Panc1 (cell line): ENCODE results near the gene CWC27. TPM values are rescaled to one million over a fixed set of nuclear protein-coding genes. Genes with fewer than 3 reads are reported as not detected.
A peak's percentile ranks its signal among the peaks of the same experiment; 100 is the strongest.

ENCODE experiments used
- ATAC-seq: fragments of 200-7000 bp; cut with Tn5 transposase; 2 replicates; pipeline ENCODE4 v1.9.1; 2020; ENCODE audit warnings: mild to moderate bottlenecking, moderate library complexity
- BruUV-seq: library from RNA; stranded (reverse); fragments of 400-500 nt; replicated peaks from 2 replicates; lab custom pipeline; 2021; lab: Mats Ljungman, UMichigan
- CTCF ChIA-PET: fragments of 300-600 bp; sonication (Branson Sonifier 250); formaldehyde crosslinking; loops from one replicate; lab custom pipeline; 2022; ENCODE audit warnings: antibody characterized with exemption; lab: Charles Lee
- POLR2A ChIA-PET: fragments of 300-600 bp; sonication (Branson Sonifier 250); formaldehyde crosslinking; loops from one replicate; lab custom pipeline; 2022; ENCODE audit warnings: antibody characterized with exemption; lab: Charles Lee
- DNase-seq: peaks from one replicate; pipeline ENCODE4 v3.0.0-alpha.2; 2010; ENCODE audit warnings: low read depth, low spot score
- H3K27ac ChIP-seq: 2 replicates; pipeline ENCODE4 v1.5.1; 2011; ENCODE audit warnings: mild to moderate bottlenecking, low read length, inconsistent platforms
- H3K27me3 ChIP-seq: fragments of 200-500 bp; sonication (Bioruptor generic); 2 replicates; pipeline ENCODE4 v1.6.0; 2014; ENCODE audit warnings: low read length, inconsistent platforms; ENCODE audit not compliant: control insufficient read depth, insufficient read depth
- H3K36me3 ChIP-seq: fragments of 200-500 bp; sonication (Bioruptor generic); 2 replicates; pipeline ENCODE4 v1.5.1; 2014; ENCODE audit warnings: inconsistent platforms, mild to moderate bottlenecking, low read length, moderate library complexity; ENCODE audit not compliant: control insufficient read depth, insufficient read depth
- H3K4me1 ChIP-seq: 2 replicates; pipeline ENCODE4 v1.5.1; 2011; ENCODE audit warnings: inconsistent platforms, mild to moderate bottlenecking, low read length, moderate library complexity; ENCODE audit not compliant: control insufficient read depth, insufficient read depth
- H3K4me3 ChIP-seq, 2 experiments: 2 replicates each; pipeline ENCODE4 v1.5.1; 2011 to 2012; ENCODE audit warnings: low read depth in 2 of 2, low read length in 2 of 2, mild to moderate bottlenecking in 2 of 2, inconsistent platforms in 1 of 2, moderate library complexity in 1 of 2
- H3K9me3 ChIP-seq: fragments of 200-500 bp; sonication (Bioruptor generic); 2 replicates; pipeline ENCODE4 v1.5.1; 2014; ENCODE audit warnings: low read depth, mild to moderate bottlenecking, inconsistent platforms, low read length, moderate library complexity; ENCODE audit not compliant: control insufficient read depth, insufficient read depth
- POLR2AphosphoS5 ChIP-seq: IDR thresholded peaks from 2 replicates; pipeline ENCODE4 v1.6.1; 2012; ENCODE audit warnings: mild to moderate bottlenecking, low read depth, low read length, moderate library complexity
- SIN3A ChIP-seq: IDR thresholded peaks from 2 replicates; pipeline ENCODE4 v1.6.1; 2012; ENCODE audit warnings: low read depth, mild to moderate bottlenecking, low read length, moderate library complexity, borderline replicate concordance; ENCODE audit not compliant: insufficient read depth
- TCF7L2 ChIP-seq: IDR thresholded peaks from 2 replicates; pipeline ENCODE4 v1.6.1; 2011; ENCODE audit warnings: mild to moderate bottlenecking, low read depth, low read length, inconsistent platforms
- in situ Hi-C: cut with HindIII; loops from 2 replicates; pipeline ENCODE4 v1.10.0; 2016; ENCODE audit warnings: low sequenced_read_pairs, low pct_unique_long_range_greater_than_20kb
- intact Hi-C: fragments of 100-400 bp; cut with micrococcal nuclease; formaldehyde crosslinking; loops from one replicate; pipeline ENCODE4 v1.10.0; 2022; ENCODE audit not compliant: unreplicated experiment
- total RNA-seq: library from RNA; stranded (reverse); gene quantifications from one replicate; pipeline ENCODE4 v1.2.1, GENCODE V29; 2021; ENCODE audit not compliant: unreplicated experiment
- TF ChIP-seq, protein P1 (sequence below): fragments of 450-650 bp; IDR thresholded peaks from 2 replicates; pipeline ENCODE4 v1.5.1; 2017; ENCODE audit warnings: mild to moderate bottlenecking
- TF ChIP-seq, protein P2 (sequence below), 2 experiments: IDR thresholded peaks; 2 replicates each; pipeline ENCODE4 v1.6.1; 2011 to 2012; ENCODE audit warnings: low read depth in 2 of 2, control low read depth in 1 of 2, low read length in 1 of 2, mild to moderate bottlenecking in 1 of 2, moderate library complexity in 1 of 2; ENCODE audit not compliant: insufficient read depth in 1 of 2

The CWC27 gene
- total RNA-seq, 1 experiment from 2014 or later, result 19.7 TPM

GRCh38 chr5:64977779-64978178, 209.0 kb downstream of the CWC27 start:
- H3K36me3 ChIP-seq, result no peaks in the 10 kb centered on the region
- BruUV-seq, result no TSS peak
- ChIA-PET CTCF (no interaction called here), POLR2A (no interaction called here)
- H3K9me3 ChIP-seq, result no peaks in the 10 kb centered on the region
- in situ Hi-C loops (no loop called here), intact Hi-C loops (no loop called here)
- no peaks in the 10 kb centered on the region for H3K4me1 ChIP-seq
- no peak overlapping the region for H3K27ac ChIP-seq
- DNase-seq (no peak), ATAC-seq (no peak)
- no peaks in the 10 kb centered on the region for H3K27me3 ChIP-seq
- TF ChIP-seq POLR2AphosphoS5 (no peak), SIN3A (no peak), TCF7L2 (no peak)
- TF ChIP-seq, protein P1, sequence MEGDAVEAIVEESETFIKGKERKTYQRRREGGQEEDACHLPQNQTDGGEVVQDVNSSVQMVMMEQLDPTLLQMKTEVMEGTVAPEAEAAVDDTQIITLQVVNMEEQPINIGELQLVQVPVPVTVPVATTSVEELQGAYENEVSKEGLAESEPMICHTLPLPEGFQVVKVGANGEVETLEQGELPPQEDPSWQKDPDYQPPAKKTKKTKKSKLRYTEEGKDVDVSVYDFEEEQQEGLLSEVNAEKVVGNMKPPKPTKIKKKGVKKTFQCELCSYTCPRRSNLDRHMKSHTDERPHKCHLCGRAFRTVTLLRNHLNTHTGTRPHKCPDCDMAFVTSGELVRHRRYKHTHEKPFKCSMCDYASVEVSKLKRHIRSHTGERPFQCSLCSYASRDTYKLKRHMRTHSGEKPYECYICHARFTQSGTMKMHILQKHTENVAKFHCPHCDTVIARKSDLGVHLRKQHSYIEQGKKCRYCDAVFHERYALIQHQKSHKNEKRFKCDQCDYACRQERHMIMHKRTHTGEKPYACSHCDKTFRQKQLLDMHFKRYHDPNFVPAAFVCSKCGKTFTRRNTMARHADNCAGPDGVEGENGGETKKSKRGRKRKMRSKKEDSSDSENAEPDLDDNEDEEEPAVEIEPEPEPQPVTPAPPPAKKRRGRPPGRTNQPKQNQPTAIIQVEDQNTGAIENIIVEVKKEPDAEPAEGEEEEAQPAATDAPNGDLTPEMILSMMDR, result no peak
- TF ChIP-seq, protein P2, sequence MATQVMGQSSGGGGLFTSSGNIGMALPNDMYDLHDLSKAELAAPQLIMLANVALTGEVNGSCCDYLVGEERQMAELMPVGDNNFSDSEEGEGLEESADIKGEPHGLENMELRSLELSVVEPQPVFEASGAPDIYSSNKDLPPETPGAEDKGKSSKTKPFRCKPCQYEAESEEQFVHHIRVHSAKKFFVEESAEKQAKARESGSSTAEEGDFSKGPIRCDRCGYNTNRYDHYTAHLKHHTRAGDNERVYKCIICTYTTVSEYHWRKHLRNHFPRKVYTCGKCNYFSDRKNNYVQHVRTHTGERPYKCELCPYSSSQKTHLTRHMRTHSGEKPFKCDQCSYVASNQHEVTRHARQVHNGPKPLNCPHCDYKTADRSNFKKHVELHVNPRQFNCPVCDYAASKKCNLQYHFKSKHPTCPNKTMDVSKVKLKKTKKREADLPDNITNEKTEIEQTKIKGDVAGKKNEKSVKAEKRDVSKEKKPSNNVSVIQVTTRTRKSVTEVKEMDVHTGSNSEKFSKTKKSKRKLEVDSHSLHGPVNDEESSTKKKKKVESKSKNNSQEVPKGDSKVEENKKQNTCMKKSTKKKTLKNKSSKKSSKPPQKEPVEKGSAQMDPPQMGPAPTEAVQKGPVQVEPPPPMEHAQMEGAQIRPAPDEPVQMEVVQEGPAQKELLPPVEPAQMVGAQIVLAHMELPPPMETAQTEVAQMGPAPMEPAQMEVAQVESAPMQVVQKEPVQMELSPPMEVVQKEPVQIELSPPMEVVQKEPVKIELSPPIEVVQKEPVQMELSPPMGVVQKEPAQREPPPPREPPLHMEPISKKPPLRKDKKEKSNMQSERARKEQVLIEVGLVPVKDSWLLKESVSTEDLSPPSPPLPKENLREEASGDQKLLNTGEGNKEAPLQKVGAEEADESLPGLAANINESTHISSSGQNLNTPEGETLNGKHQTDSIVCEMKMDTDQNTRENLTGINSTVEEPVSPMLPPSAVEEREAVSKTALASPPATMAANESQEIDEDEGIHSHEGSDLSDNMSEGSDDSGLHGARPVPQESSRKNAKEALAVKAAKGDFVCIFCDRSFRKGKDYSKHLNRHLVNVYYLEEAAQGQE (IDR thresholded peaks at IDR 0.05; ENCODE audit: insufficient read depth in 1 of 2, low read depth in 2 of 2, low read length in 1 of 2), result no peak
- H3K4me3 ChIP-seq, result no peak overlapping the region

DNA sequence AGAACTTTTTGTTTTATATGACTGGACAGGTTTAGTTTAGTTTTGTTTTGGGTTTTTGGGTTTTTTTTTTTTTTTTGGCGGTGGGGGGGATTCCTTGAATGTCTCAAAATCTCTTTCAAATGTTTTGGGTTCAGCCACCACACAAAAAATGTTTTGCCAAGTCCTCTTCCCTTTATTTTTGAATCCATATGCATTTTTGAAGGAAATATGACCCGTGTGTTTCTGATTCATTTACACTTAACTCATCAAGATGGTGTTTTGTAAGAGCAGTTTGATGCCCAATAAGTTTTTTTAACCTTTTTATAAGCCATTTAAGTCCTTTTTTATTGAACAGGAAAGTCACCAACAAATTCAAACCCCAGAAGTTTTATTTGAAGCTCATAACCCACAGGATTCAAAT, 209.8 kb downstream of the CWC27 start:
- H3K27me3 ChIP-seq, result no peaks in the 10 kb centered on the region
- intact Hi-C loops, result no loop called here

More for the DNA sequence above, 209.8 kb downstream of the CWC27 start:
- Histone ChIP-seq H3K4me3 (no peak overlapping the region), H3K9me3 (no peaks in the 10 kb centered on the region), H3K36me3 (no peaks in the 10 kb centered on the region), H3K27ac (no peak overlapping the region), H3K4me1 (no peaks in the 10 kb centered on the region)
- ChIA-PET CTCF (no interaction called here), POLR2A (no interaction called here)
- no peak for ATAC-seq
- BruUV-seq, result TSS peak; percentile 44
- in situ Hi-C loops, result no loop called here
- TF ChIP-seq, protein P2 (IDR thresholded peaks at IDR 0.05; ENCODE audit: insufficient read depth in 1 of 2, low read depth in 2 of 2, low read length in 1 of 2), result no peak
- no peak for TF ChIP-seq POLR2AphosphoS5
- no peak for DNase-seq
